GM23338 (cell line): ENCODE measurements around the gene SYT7.

ENCODE experiments used
- EZH2 ChIP-seq: fragments of 200-600 bp; sonication (generic); IDR thresholded peaks from one replicate; pipeline ENCODE4 v1.8.0; 2017; ENCODE audit warnings: antibody characterized with exemption, mild to moderate bottlenecking, low read depth; ENCODE audit not compliant: unreplicated experiment
- POLR2AphosphoS5 ChIP-seq: IDR thresholded peaks from 2 replicates; pipeline ENCODE4 v1.6.1; 2016; ENCODE audit warnings: antibody characterized with exemption, low read depth
- REST ChIP-seq: IDR thresholded peaks from one replicate; pipeline ENCODE4 v1.6.1; 2018; ENCODE audit warnings: antibody characterized with exemption; ENCODE audit not compliant: unreplicated experiment
- ZNF331 ChIP-seq: fragments of 250-450 bp; sonication (Bioruptor Pico); IDR thresholded peaks from 2 replicates; pipeline ENCODE4 v1.5.0; 2020; ENCODE audit warnings: low read depth, mild to moderate bottlenecking, moderate library complexity
- TF ChIP-seq, protein P1 (sequence below), 2 experiments: fragments of 200-600 bp in 1 of 2; sonication (generic) in 1 of 2; conservative IDR thresholded peaks; 2 replicates each; pipeline versions ENCODE4 v1.5.1 to v1.6.1; 2016 to 2017; ENCODE audit warnings: antibody characterized with exemption in 2 of 2, low read depth in 2 of 2, mild to moderate bottlenecking in 2 of 2, moderate library complexity in 1 of 2
- TF ChIP-seq, protein P2 (sequence below): fragments of 250-450 bp; sonication (Bioruptor Pico); IDR thresholded peaks from 2 replicates; pipeline ENCODE4 v1.5.0; 2020; ENCODE audit warnings: mild to moderate bottlenecking, moderate library complexity

DNA sequence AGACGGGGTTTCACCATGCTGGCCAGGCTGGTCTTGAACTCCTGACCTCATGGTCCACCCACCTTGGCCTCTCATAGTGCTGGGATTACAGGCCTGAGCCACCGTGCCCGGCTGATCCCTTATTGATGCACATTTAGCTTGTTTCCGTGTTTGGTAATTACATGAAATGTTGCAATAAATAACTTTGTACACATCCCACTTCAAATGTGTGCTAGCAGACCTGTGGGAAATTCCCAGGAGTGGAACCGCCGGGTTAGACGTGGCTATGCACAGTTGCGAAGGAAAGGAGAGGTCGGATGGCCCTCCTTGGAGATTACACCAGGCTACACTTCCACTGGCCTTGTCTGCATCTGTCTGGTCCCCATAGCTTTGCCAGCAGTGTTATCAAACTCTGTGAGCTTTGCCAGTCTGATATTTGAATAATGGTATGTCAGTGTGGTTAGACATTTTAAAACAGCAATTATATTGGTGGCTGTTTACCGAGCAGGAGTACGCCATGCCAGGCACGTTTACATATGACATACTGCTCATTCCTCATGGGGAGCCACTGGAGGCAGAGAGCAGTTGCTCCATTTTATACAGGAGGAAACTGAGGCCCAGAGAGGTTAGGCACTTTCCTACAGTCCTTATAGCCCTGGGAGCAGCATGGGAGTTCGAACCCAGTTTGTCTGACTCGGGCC, 27.2 kb upstream of the SYT7 start:
- TF ChIP-seq POLR2AphosphoS5 (no peak), EZH2 (no peak), ZNF331 (CRISPR knock-in tag) (no peak), REST (no peak)
- TF ChIP-seq, protein P1, sequence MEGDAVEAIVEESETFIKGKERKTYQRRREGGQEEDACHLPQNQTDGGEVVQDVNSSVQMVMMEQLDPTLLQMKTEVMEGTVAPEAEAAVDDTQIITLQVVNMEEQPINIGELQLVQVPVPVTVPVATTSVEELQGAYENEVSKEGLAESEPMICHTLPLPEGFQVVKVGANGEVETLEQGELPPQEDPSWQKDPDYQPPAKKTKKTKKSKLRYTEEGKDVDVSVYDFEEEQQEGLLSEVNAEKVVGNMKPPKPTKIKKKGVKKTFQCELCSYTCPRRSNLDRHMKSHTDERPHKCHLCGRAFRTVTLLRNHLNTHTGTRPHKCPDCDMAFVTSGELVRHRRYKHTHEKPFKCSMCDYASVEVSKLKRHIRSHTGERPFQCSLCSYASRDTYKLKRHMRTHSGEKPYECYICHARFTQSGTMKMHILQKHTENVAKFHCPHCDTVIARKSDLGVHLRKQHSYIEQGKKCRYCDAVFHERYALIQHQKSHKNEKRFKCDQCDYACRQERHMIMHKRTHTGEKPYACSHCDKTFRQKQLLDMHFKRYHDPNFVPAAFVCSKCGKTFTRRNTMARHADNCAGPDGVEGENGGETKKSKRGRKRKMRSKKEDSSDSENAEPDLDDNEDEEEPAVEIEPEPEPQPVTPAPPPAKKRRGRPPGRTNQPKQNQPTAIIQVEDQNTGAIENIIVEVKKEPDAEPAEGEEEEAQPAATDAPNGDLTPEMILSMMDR (conservative IDR thresholded peaks at IDR 0.05; ENCODE audit: low read depth in 2 of 2): no peak
- TF ChIP-seq, protein P2, sequence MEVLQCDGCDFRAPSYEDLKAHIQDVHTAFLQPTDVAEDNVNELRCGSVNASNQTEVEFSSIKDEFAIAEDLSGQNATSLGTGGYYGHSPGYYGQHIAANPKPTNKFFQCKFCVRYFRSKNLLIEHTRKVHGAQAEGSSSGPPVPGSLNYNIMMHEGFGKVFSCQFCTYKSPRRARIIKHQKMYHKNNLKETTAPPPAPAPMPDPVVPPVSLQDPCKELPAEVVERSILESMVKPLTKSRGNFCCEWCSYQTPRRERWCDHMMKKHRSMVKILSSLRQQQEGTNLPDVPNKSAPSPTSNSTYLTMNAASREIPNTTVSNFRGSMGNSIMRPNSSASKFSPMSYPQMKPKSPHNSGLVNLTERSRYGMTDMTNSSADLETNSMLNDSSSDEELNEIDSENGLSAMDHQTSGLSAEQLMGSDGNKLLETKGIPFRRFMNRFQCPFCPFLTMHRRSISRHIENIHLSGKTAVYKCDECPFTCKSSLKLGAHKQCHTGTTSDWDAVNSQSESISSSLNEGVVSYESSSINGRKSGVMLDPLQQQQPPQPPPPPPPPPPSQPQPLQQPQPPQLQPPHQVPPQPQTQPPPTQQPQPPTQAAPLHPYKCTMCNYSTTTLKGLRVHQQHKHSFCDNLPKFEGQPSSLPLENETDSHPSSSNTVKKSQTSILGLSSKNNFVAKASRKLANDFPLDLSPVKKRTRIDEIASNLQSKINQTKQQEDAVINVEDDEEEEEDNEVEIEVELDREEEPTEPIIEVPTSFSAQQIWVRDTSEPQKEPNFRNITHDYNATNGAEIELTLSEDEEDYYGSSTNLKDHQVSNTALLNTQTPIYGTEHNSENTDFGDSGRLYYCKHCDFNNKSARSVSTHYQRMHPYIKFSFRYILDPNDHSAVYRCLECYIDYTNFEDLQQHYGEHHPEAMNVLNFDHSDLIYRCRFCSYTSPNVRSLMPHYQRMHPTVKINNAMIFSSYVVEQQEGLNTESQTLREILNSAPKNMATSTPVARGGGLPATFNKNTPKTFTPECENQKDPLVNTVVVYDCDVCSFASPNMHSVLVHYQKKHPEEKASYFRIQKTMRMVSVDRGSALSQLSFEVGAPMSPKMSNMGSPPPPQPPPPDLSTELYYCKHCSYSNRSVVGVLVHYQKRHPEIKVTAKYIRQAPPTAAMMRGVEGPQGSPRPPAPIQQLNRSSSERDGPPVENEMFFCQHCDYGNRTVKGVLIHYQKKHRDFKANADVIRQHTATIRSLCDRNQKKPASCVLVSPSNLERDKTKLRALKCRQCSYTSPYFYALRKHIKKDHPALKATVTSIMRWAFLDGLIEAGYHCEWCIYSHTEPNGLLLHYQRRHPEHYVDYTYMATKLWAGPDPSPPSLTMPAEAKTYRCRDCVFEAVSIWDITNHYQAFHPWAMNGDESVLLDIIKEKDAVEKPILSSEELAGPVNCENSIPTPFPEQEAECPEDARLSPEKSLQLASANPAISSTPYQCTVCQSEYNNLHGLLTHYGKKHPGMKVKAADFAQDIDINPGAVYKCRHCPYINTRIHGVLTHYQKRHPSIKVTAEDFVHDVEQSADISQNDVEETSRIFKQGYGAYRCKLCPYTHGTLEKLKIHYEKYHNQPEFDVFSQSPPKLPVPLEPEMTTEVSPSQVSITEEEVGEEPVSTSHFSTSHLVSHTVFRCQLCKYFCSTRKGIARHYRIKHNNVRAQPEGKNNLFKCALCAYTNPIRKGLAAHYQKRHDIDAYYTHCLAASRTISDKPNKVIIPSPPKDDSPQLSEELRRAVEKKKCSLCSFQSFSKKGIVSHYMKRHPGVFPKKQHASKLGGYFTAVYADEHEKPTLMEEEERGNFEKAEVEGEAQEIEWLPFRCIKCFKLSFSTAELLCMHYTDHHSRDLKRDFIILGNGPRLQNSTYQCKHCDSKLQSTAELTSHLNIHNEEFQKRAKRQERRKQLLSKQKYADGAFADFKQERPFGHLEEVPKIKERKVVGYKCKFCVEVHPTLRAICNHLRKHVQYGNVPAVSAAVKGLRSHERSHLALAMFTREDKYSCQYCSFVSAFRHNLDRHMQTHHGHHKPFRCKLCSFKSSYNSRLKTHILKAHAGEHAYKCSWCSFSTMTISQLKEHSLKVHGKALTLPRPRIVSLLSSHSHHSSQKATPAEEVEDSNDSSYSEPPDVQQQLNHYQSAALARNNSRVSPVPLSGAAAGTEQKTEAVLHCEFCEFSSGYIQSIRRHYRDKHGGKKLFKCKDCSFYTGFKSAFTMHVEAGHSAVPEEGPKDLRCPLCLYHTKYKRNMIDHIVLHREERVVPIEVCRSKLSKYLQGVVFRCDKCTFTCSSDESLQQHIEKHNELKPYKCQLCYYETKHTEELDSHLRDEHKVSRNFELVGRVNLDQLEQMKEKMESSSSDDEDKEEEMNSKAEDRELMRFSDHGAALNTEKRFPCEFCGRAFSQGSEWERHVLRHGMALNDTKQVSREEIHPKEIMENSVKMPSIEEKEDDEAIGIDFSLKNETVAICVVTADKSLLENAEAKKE (CRISPR knock-in tag): no peak
